Activated T-helper 1 cell treated with anti-CD3 and anti-CD28 coated beads, Interleukin-12 subunit alpha, Interleukin-12 subunit beta, Interleukin-2, Interleukin-4 antibody, amounts not matched to agents 30 ng/mL and 10 ng/mL and 1 ng/mL, durations not matched to agents 14 hours and 24 hours and 36 hours (primary cell): Measurements from ENCODE around the gene TCF7L1. TPM values are rescaled to one million over a fixed set of nuclear protein-coding genes. Genes with fewer than 3 reads are reported as not detected.
"Not testable (repeated sequence)": the region's sequence is repeated elsewhere in the genome, so short reads cannot be mapped to it uniquely, and the experiment has no call there.

Experiments used
- DNase-seq: peaks from one replicate; pipeline ENCODE4 v3.0.0; 2021; ENCODE audit warnings: low spot score
- H3K27ac Mint-ChIP-seq: one replicate; pipeline ENCODE4 v1.8.0; 2021; ENCODE audit warnings: mild to moderate bottlenecking, mixed read lengths
- H3K27me3 Mint-ChIP-seq: one replicate; pipeline ENCODE4 v1.8.0; 2022; ENCODE audit warnings: mild to moderate bottlenecking, moderate library complexity, mixed read lengths; ENCODE audit not compliant: insufficient read depth
- H3K36me3 Mint-ChIP-seq: one replicate; pipeline ENCODE4 v1.8.0; 2021; ENCODE audit warnings: low read depth, mixed read lengths
- H3K4me1 Mint-ChIP-seq: one replicate; pipeline ENCODE4 v1.8.0; 2021; ENCODE audit warnings: low read depth, mixed read lengths
- H3K4me3 Mint-ChIP-seq: one replicate; pipeline ENCODE4 v1.8.0; 2021; ENCODE audit warnings: mild to moderate bottlenecking, moderate library complexity, mixed read lengths
- H3K9me3 Mint-ChIP-seq: one replicate; pipeline ENCODE4 v1.8.0; 2021; ENCODE audit warnings: mixed read lengths
- intact Hi-C: fragments of 100-400 bp; cut with micrococcal nuclease; formaldehyde crosslinking; loops from one replicate; pipeline ENCODE4 v1.15.1; 2024
- total RNA-seq: library from RNA; stranded (reverse); gene quantifications from 2 replicates; pipeline ENCODE4 v1.2.3, GENCODE V29; 2022

The TCF7L1 gene
- total RNA-seq, 1 donor from 2014 or later = not detected

DNA sequence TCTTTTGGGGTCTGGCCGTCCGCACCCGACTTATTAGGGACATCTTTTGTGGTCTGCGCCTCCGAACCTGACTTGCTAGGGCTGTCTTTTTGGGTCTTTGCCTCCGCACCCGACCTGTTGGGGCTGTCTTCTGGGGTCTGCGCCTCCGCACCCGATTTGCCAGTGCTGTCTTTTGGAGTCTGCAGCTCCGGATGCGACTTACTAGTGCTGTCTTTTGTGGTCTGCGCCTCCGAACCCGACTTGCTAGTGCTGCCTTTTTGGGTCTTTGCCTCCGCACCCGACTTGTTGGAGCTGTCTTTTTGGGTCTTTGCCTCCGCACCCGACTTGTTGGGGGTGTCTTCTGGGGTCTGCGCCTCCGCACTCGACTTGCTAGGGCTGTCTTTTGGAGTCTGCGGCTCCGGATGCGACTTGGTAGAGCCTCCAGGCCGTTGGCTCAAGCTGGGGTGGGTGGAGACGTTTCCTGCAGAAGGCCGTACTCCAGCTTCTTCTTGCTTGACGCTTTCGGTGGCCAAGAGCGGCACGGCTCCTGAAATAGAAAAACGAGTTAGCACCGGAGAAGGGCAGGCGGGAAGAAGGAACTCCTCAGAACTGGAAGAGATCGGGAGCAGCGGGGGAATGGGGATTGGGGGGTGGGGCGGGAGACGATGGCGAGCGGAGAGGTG, 194.1 kb downstream of the TCF7L1 start:
- Mint-ChIP-seq H3K27me3 (no peaks in the 10 kb centered on the region), H3K4me1 (peaks cover 41% of the 10 kb centered on the region), H3K9me3 (no peaks in the 10 kb centered on the region), H3K27ac (peak overlapping the region; percentile 99), H3K36me3 (peaks cover 48% of the 10 kb centered on the region), H3K4me3 (peak overlapping the region; percentile 95)
- intact Hi-C loops = loop anchor here (2.0 to 5.0 kb wide), 4 partner anchors 226 to 1114 kb away; partner anchors contain the start of genes IMMT, KCMF1, KDM3A and MRPL35
- DNase-seq = peak; percentile 45

DNA sequence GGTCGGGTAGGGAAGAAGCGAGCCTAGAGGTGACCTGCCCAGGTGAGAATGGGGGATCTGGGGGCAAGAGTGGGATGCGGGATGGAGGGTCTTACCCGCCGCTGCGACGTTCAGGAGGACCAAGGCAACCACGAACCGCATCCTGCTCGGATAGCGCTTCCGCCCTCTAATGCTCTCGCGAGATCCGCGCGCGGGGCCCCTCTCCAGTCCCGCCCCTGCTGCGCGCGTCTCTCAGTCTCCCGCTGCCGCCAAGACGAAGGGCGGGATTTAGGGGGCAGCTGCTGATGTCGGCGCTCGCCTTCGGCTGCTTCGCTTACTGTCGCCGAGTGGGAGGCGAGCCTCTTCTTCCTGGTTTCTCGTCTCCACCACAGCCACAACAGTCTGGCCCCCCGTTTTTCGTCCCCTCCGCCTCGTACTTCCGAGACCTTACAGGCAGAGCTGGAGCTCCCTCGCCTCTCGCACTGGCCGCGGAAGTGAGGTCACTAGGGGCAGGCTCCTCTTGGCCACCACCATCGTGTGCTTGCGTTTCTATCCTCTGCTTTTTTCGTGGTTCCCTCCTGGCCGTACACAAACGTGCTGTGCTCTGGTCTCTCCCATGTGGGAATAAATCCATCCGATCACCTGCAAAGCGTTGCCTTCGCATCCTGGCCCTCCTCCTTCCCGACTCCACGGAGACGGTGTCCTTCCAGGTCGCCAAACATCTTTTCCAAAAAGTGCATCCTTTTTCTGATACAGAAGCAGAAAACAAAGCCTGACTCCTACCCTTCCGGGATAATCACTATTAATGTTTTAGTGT, 194.8 kb downstream of the TCF7L1 start, which contains the start of gene TGOLN2:
Gene TGOLN2, minus strand, starts transcription at position 168 of the 796 bp plus-strand sequence. Its CDS starts 27 bp downstream, at position 141.
- Mint-ChIP-seq H3K27me3 (no peaks in the 10 kb centered on the region), H3K4me3 (peak within 1 kb of the TSS; percentile 95), H3K27ac (peak within 1 kb of the TSS; percentile 99), H3K9me3 (no peaks in the 10 kb centered on the region), H3K4me1 (peaks cover 34% of the 10 kb centered on the region), H3K36me3 (peaks cover 41% of the 10 kb centered on the region)
- intact Hi-C loops = loop anchor here (1.0 to 5.0 kb wide), 7 partner anchors 26 to 1113 kb away; partner anchors contain the start of genes ELMOD3, IMMT, KCMF1 and KDM3A
- peak; percentile 92 for DNase-seq

DNA sequence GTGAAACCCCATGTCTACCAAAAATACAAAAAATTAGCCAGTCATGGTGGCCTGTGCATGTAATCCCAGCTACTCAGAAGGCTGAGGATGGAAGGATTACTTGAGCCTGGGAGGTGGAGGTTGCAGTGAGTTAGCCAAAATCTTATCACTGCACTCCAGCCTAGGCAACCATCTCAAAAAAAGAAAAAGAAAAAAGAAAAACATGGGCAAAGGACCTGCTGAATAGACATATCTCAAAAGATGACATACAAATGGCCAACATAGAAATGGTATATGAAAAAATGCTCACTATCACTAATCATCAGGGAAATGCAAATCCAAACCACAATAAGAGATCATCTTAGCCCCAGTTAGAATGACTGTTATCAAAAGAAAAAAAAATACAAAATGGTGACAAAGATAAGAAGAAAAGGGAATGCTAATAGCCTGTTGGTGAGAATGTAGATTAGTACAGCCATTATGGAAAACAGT, 196.0 kb downstream of the TCF7L1 start:
- peaks cover 23% of the 10 kb centered on the region for H3K4me1 Mint-ChIP-seq
- H3K4me3 Mint-ChIP-seq = peak overlapping the region; percentile 44
- no peaks in the 10 kb centered on the region for H3K9me3 Mint-ChIP-seq
- no peaks in the 10 kb centered on the region for H3K27me3 Mint-ChIP-seq
- peaks cover 33% of the 10 kb centered on the region for H3K36me3 Mint-ChIP-seq
- no peak overlapping the region for H3K27ac Mint-ChIP-seq
- no peak for DNase-seq
- intact Hi-C loops = loop anchor here (5.0 kb wide), 1 partner anchor 868 kb away; the partner anchor contains the start of genes IMMT and MRPL35

DNA sequence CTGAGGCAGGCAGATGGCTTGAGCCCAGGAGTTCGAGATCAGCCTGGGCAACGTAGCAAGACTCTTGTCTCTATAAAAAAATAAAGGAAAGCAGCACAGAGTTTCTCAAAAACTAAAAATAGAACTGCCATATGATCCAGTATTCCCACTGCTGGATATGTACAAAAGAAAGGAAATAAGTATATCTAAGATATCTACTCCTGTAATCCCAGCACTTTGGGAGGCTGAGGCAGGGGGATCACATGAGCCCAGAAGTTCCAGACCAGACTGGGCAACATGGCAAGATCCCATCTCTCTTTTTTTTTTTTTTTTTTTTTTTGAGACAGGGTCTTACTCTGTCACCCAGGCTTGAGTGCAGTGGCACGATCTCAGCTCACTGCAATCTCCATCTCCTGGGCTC, 196.5 kb downstream of the TCF7L1 start:
- peaks cover 28% of the 10 kb centered on the region for H3K36me3 Mint-ChIP-seq
- not testable (repeated sequence) for DNase-seq, H3K9me3 Mint-ChIP-seq, H3K27ac Mint-ChIP-seq, H3K27me3 Mint-ChIP-seq
- intact Hi-C loops = loop anchor here (5.0 kb wide), 1 partner anchor 868 kb away; the partner anchor contains the start of genes IMMT and MRPL35
- H3K4me3 Mint-ChIP-seq = peak overlapping the region; percentile 44
- peaks cover 18% of the 10 kb centered on the region for H3K4me1 Mint-ChIP-seq

DNA sequence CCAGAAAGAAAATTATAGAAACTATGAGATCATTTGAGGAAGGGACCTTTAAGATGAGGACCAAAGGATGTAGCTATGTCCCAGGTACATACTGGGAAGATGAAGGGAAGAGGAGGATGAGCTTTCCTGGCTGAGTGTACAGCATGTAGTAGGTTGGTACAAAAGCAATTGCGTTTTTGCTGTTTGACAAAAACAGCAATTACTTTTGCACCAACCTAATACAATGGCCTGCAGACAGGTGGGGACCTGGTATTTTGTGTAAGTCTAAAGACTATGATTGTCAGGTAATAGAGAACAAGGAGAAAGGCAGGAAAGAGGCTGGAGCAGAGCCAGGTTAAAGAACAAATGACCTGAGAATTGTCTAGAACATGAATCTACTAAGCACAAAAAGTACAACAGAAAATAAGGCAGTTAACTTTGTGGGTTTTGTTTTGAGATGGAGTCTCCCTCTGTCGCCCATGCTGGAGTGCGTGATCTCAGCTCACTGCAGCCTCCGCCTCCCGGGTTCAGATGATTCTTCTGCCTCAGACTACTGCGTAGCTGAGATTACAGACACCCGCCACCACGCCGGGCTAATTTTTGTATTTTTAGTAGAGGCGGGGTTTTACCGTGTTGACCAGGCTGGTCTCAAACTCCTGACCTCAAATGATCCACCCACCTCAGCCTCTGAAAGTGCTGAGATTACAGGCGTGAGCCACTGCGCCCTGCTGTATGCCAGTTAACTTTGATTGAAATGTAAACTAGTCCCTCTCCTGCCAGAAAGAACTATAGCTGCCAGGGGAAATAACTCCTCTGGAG, 197.8 kb downstream of the TCF7L1 start:
- Mint-ChIP-seq H3K9me3 (no peaks in the 10 kb centered on the region), H3K4me3 (no peak overlapping the region), H3K27me3 (peaks cover 3% of the 10 kb centered on the region), H3K27ac (no peak overlapping the region), H3K36me3 (peaks cover 15% of the 10 kb centered on the region), H3K4me1 (peaks cover 11% of the 10 kb centered on the region)
- intact Hi-C loops = no loop called here
- DNase-seq = no peak

DNA sequence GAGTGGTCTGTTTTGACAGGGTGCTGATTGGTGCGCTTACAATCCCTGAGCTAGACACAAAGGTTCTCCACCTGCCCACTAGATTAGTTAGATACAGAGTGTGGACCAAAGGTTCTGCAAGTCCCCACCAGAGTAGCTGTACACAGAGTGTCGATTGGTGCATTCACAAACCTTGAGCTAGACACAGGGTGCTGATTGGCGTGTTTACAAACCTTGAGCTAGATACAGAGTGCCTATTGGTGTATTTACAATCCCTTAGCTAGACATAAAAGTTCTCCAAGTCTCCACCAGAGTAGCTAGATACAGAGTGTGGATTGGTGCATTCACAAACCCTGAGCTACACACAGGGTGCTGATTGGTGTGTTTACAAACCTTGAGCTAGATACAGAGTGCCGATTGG, 200.7 kb downstream of the TCF7L1 start:
- H3K27ac Mint-ChIP-seq, H3K36me3 Mint-ChIP-seq, DNase-seq: not testable (repeated sequence)

DNA sequence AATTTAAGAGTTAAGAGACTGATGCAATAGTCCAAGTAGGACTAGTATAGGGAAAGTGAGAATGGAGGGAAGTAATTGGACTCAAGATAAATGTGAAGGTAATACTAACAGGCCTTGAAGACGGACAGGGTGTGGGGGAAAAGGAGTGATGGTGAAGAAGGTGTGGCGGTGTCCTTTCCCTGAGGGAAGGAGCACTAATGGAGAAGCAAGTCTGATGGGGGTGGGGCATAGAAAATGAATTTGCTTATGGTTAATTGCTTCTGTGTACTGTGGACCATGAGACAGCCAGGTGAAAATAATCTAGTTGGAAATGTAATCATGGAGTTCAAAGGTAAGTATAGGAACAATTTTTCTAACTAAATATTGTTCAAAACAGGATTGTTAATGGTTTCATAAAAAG, 201.7 kb downstream of the TCF7L1 start:
- no peak for DNase-seq
- Mint-ChIP-seq H3K27me3 (peaks cover 19% of the 10 kb centered on the region), H3K27ac (no peak overlapping the region), H3K4me3 (no peak overlapping the region), H3K36me3 (no peaks in the 10 kb centered on the region), H3K4me1 (no peaks in the 10 kb centered on the region), H3K9me3 (no peaks in the 10 kb centered on the region)
- intact Hi-C loops = no loop called here

More for the DNA sequence above, 200.7 kb downstream of the TCF7L1 start:
- H3K4me3 Mint-ChIP-seq, H3K4me1 Mint-ChIP-seq, H3K9me3 Mint-ChIP-seq, intact Hi-C loops: not testable (repeated sequence)
- H3K27me3 Mint-ChIP-seq = peaks cover 14% of the 10 kb centered on the region

DNA sequence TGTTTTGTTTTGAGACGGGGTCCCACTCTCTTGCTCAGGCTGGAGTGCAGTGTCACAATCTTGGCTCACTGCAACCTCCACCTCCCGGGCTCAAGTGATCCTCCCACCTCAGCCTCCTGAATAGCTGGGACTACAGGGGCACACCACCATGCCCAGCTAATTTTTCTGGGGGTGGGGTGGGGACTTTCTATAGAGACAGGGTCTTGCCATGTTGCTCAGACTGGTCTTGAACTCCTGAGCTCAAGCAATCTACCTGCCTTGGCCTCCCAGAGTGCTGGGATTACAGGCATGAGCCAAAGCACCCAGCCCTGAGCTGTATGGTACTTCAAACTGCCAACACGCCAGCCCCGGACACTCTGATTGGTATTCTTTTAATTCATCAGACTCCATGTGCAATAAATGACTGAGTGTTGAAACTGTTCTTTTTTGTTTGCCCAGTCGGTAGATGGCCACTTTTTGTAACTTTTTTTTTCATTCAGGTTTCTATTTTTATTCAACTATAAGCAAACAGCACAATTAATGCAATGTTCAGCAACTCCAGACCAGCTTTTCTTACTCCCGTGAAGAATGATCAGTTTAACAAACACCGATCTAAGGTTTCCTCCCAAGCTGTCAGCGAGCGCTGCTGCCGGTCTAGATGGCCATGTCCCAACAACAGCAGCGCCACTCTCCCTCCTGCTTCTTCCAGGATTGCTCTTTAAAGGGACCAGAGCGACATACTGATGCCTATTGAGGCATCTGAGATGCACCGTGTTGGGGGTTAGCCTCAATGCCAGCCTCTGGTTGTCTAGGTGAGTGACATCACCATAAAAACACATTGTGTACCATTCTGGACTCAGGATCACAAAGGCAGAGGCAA, 207.1 kb downstream of the TCF7L1 start:
- no peak for DNase-seq
- H3K4me3 Mint-ChIP-seq = no peak overlapping the region
- intact Hi-C loops = no loop called here
- no peaks in the 10 kb centered on the region for H3K4me1 Mint-ChIP-seq
- peaks cover 16% of the 10 kb centered on the region for H3K27me3 Mint-ChIP-seq
- peaks cover 13% of the 10 kb centered on the region for H3K36me3 Mint-ChIP-seq
- no peak overlapping the region for H3K27ac Mint-ChIP-seq
- no peaks in the 10 kb centered on the region for H3K9me3 Mint-ChIP-seq

DNA sequence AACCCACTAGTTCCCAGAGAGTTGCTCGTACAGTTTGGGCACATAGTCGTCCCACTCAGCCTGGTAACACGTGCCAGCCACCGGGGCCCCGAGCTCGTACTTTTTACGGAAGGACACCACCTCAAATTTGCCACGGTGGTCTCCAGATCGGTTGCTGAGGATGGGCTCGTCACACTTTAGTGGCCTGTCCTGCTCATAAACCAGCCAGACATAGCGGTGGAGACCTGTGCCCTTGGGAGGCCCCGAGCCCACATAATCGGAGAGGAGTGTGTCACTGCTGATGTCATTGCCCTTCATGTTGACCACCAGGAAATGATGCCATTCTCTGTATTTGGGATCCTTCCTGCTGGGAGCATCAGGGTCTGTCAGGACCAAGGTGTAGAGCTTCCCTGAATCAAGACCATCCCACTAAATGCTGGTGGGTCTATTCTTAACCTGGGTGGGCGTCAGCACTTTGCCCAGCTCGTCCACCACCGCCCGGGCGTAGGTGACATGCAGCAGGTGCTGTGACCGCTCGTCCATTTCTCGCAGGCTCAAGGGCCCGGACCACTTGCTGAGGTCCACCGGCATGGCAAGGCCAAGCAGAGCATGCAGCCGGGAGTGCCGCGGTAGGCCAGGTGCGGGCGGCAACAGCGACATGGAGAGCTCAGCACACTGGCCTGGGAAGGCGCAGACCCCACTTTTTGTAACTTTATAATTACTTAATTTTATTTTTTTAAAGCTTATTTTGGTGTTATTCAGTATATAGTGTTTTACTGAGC, 208.3 kb downstream of the TCF7L1 start:
- no peaks in the 10 kb centered on the region for H3K9me3 Mint-ChIP-seq
- H3K36me3 Mint-ChIP-seq = peaks cover 13% of the 10 kb centered on the region
- H3K27ac Mint-ChIP-seq = no peak overlapping the region
- intact Hi-C loops = no loop called here
- H3K27me3 Mint-ChIP-seq = peaks cover 16% of the 10 kb centered on the region
- no peak for DNase-seq
- H3K4me1 Mint-ChIP-seq = no peaks in the 10 kb centered on the region
- H3K4me3 Mint-ChIP-seq = no peak overlapping the region

DNA sequence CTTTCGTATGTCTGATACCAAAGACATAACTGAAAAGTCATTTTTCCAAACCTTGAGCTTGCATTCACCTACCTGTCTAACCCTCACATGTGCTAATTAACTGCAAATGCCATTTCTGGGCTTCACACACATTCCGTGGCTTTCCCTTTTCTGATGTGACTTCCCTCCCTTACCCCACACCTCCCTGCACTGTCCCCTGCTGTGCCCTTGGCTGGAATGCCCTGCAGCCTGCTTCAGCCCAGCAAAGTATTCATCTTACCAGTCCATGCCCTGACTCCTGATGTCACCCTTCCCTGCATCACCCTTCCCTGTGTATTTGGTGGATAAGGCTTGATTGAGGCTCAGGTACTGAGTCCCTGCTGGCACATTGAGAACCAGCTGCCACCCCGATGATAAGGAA, 209.0 kb downstream of the TCF7L1 start:
- no peak overlapping the region for H3K4me3 Mint-ChIP-seq
- H3K4me1 Mint-ChIP-seq = no peaks in the 10 kb centered on the region
- no peak for DNase-seq
- no peak overlapping the region for H3K27ac Mint-ChIP-seq
- intact Hi-C loops = no loop called here
- H3K27me3 Mint-ChIP-seq = peaks cover 16% of the 10 kb centered on the region
- no peaks in the 10 kb centered on the region for H3K9me3 Mint-ChIP-seq
- peaks cover 15% of the 10 kb centered on the region for H3K36me3 Mint-ChIP-seq

DNA sequence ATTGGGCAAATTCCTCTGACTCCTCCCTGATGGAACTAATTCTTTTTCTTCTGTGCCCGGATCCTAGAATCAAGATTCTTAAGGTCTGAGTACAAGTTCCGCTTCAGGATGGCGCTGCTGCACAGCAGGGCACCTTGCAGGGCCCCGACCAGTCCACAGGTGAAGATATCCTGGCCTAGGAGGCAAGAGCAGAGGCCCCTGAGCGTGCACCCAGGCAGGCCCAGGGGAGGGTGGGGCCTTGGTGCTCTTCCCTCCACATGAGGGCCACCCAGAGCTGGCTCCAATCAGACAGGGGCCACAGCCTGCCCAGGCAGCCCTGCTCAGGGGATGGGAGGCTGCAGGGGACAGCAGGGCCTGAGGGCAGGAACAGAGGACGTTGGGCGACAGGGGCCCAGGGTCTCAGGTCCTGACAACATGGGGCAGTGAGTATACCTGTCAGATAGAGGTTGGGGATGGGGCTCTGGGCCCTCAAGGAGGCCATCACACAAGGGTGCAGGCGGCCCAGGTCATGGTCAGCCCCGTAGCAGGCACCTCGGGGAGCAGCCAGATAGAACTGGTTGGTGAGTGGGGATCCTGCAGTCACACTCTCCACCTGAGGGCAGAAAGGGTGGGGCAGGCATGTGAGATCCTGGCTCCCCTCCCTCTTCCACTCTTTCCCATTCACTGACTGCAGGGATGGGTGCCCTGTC, 210.2 kb downstream of the TCF7L1 start:
- H3K36me3 Mint-ChIP-seq = peaks cover 21% of the 10 kb centered on the region
- not testable (repeated sequence) for H3K4me3 Mint-ChIP-seq, H3K9me3 Mint-ChIP-seq, H3K27ac Mint-ChIP-seq, DNase-seq, H3K27me3 Mint-ChIP-seq, H3K4me1 Mint-ChIP-seq
- intact Hi-C loops = loop anchor here (1.0 kb wide), 1 partner anchor 26 kb away; no protein-coding TSS in a partner anchor
